Activated CD8-positive, alpha-beta memory T cell treated with anti-CD3 and anti-CD28 coated beads for 4 hours (primary cell): ENCODE results near the gene KCNK1.
"Not testable (repeated sequence)": the region's sequence is repeated elsewhere in the genome, so short reads cannot be mapped to it uniquely, and the experiment has no call there.

ENCODE experiments used
- DNase-seq, 2 donors: peaks; one replicate each; pipeline ENCODE4 v3.0.0-alpha.2; 2020; ENCODE audit warnings: low read depth in 2 of 2

KCNK1 gene

DNA sequence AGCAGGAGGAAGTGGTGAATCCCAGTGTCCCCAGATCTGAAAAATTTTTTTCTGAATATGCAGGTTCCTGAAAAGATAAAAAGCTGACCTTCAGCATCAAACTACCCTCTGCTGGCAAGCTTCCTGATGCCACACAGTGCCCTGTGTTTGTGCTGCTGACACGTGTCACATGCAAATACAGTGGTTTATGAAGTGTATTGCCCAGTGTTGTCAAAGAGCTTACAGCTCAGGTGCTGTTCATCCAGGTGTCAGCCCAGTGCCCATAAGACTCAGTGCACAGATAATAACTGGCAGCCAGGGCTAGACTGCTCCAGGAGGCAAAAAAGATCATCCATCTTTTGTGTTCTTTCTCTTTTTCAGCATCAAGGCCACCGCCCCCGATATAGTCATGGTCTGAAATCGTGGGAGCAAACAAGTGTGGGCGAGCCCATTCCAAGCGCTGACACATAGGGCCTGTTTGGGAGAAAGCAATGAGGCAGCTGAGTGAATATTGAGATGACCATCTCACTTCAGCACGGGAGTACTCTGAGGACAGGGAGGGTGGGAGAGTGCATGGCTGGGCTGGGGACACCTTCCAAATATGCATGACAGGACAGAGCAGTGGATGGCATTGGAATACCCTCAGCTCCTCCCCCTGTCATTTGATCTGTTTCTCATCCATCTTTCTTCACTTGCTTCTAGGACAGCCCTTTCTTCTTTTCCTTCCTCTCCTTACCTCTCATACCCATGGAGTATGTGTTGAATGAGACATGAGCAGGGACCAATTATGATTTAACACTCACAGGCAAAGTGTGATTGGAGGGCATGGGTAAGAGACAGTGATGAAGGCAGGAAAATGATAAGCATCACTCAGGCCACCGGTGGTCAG is 6.4 kb upstream of the KCNK1 start:
- no peak for DNase-seq

DNA sequence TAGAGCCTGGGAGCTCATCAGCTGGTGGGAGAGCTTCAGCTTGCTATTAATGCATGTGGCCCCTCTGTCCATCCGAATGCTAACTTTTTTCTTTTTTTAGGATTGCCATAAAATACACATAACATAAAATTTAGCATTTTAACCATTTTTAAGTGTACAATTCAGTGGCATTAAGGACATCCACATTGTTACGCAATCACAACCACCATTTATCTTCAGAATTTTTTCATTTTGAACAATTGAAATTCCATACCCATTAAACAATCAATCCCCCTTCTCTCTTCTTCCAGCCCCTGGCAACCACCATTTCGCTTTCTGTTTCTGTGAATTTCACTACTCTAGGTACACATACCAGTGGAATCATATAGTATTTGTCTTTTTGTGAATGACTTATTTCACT is 4.9 kb upstream of the KCNK1 start:
- DNase-seq, result no peak

DNA sequence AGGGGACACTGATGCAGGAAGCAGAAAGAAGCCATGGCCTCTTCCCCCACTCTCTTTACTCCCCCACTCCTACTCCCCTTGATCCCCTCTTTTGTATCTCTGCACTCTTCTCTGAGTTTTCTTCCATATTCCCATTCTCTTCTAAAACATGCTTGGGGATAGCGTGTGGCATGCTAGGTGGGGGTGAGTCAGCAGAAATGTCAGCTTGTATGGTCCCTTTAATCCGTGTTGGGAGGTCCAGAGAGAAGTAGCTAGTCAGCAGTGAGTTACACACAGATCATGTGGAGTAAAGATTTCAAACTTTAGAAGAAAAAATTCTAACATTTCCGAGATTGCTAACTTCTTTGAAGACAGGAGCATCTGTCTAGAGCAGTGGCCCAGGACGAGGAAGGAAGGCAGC is 4.0 kb upstream of the KCNK1 start:
- DNase-seq, result no peak

DNA sequence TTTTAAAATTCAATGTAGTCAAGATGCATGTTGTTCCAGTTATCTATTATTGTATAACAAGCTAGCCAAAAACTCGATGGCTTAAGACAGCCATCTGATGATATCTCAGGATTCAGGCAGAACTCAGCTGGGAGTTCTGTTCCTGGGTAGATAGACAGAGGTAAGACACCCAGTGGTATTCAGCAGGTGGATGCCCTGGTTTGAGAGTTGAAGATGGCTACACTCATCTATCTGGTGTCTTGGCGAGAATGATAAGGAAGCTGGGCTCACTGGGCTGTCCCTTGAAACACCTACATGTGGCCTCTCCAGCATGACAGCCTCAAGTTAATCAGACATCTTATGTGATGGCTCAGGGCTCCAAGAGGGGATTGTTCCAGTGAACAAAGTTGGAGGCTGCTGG is 3.3 kb upstream of the KCNK1 start:
- no peak for DNase-seq

DNA sequence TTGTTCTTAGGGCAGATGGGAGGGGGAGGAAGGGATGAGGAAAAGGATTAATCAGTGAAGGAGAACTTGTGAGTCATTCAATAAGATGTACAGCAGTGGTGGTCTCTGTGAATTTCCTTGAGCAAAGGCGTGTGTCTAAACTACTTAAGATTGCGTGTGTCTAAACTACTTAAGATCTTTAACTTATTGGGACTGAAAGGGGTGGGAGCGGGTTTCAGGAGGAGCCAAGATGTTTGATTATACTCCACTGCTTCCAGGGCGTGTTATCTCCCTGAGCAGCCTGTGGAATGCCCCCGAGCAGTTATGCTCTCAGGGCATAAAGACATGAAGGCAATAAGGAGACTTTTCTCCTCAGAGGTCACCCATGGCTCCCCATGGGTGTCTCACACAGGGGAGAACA is 2.5 kb upstream of the KCNK1 start:
- not testable (repeated sequence) for DNase-seq

DNA sequence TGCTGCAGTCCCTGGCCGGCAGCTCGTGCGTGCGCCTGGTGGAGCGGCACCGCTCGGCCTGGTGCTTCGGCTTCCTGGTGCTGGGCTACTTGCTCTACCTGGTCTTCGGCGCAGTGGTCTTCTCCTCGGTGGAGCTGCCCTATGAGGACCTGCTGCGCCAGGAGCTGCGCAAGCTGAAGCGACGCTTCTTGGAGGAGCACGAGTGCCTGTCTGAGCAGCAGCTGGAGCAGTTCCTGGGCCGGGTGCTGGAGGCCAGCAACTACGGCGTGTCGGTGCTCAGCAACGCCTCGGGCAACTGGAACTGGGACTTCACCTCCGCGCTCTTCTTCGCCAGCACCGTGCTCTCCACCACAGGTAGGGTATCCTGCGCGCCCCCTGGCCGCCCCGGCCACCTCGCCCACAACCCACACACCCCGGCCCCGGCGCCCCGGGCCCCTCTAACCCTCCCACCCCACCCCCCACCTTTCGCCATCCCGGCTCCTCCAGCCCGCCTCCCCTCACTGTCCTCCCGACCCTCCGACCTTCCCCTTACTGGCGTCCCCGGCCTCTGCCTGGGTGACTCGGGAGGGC is 352 bp downstream of the KCNK1 start:
- no peak for DNase-seq

DNA sequence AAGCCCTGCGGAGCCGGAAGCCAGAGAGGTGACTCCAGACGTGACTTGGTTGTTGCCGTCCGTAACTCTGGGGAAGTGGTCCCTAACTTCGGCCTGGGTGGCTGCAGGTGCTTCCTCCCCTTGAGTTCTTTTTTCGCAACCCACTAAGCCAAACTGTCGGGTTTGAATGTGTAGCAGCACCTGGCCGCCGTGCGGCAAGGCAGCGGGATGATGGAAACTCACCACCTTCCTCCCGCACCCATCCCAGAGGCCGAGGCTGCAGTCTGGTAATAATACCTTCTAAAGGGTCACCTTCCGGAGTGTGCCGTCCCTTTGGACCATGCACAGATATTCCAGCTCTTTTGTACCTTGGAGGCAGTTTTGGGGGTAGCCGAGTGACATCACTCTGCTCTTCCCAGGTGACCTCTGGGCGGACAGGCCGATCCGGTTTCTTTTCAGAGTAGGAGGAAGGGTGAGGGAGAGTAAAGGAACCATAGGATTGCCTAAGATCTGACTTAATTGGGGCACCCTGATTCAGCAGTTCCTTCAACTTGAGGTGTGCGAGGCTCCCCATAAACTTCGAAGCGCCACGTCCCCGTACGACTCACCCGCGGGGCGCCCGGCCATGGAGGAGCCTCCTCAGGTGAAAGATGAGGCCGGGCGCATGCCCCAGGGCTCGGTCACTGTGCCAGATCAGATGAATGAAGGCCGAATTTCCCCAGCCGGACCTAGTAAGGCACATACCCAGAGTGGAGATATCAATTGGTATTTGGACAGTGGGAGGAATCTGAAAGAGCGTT is 1.0 kb downstream of the KCNK1 start:
- DNase-seq, result no peak

DNA sequence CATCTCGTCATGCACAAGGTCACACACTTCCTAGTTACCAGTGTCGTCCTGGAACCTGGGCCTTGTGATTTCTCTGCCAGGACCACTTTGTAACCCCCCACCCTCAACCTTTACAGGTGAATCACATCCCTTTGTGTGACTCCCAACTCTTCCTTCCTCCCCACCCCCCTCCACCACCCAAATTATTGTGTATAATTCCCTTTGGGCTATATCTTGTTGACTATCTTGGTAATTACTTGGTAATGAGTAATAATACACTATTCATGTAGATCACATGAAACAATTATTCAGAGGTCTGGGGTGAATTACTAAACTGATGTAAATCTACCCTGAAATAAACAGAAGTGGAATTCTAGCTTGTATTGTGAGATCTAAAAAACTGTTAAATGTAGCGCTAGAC is 1.7 kb downstream of the KCNK1 start:
- no peak for DNase-seq

DNA sequence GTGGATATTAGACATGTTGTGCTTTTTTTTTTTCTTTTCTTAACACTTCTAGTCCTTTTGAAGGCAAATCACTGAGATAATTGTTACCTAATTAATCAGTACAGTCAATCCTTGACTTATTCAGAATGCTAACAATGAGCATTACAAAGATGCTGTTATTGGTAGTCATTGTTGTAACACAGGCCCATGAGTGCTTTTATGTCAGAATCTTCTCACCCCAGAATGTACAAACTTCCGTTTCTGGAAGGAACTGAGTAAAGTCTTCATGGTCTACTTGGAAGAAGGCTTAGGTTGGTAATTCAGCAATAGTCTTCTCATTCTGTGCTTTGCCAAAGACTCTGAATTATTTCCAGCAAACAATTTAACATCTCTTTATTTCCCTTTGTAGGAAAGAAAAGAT is 3.1 kb downstream of the KCNK1 start:
- no peak for DNase-seq

DNA sequence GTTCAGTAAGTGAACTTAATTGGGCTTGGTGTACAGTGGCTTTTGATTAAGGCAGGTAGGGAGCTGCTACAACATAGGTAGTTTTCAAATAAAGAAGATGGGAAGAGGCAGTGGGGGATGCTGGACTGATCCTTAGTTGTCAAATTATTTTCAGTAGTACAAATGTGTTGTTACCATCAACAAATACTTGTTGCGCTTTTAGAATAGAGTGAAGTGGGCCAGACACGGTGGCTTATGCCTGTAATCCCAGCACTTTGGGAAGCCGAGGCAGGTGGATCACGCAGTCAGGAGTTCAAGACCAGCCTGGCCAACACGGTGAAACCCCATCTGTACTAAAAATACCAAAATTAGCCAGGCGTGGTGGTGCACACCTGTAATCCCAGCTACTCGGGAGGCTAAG is 5.5 kb downstream of the KCNK1 start:
- not testable (repeated sequence) for DNase-seq

DNA sequence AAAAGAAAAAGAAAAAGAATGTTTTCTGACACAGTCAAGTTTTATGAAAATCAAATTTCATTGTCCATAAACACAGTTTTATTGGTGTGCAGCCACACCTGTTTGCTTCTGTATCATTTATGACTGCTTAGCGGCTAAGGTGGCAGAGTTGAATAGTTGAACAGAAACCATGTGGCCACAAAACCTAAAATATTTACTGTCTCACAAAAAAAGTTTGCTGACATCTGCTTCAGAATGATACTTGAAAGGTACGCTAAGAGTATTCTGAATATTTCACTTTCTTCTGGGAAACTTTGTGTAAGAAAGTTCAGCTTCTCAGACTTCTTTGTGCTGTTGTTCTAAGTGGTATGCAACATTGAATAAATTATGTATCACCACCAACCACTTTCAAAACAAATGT is 6.2 kb downstream of the KCNK1 start:
- DNase-seq, result no peak

DNA sequence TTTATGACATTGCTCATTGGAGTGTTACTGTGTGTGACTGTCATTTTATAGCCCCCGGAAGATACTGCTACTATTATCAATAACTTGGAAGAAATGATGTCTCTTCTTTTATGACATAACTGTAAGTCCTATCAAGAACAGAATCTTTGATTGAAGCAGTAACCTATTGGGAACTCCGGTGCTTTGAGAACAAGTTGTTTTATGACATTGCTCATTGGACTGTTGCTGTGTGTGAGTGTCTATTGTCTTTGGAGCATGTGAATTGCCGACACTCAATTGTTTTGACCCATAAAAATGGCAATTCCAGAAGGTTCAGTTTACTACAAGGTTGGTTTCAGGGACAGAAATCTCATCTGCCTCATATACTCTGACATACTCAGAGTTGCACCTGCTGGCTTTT is 8.0 kb downstream of the KCNK1 start:
- no peak for DNase-seq

DNA sequence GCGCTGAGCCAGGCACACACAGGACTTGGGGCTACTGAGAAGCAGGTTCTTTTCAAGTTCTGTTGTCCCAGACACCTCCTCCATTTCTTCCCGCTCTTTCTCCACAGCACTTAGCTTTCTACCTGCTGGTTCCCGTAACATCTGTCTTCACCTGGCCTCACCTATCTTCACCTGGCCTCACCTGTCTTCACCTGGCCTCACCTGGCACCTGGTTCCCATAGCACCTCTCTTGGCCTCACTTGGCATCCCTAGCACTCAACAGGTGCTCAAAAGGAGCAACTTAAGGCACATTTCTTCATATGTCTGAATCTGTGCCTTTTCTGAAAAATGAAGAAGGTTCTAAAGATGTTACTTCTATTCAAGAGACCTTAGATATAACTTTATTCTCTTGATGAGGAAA is 10.4 kb downstream of the KCNK1 start:
- DNase-seq, result no peak

DNA sequence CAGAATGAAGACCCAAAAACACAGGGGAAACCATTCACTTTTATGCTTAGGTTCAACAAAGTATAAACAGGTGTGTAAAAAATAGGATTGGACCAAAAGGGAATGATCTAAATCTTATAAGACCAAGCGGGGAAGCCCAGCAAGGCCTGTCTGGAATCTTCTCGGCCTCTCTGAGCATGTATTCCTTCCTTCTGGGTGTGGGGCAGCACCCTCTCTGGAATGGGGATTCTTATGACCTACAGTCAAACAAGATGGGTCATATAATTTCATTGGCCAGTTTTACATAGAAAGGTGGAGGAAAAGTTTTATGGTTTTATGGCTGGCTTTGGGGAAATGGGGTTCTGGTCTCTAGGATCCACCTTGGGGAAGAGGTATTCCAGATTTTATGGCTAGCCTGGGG is 11.2 kb downstream of the KCNK1 start:
- DNase-seq, result no peak

DNA sequence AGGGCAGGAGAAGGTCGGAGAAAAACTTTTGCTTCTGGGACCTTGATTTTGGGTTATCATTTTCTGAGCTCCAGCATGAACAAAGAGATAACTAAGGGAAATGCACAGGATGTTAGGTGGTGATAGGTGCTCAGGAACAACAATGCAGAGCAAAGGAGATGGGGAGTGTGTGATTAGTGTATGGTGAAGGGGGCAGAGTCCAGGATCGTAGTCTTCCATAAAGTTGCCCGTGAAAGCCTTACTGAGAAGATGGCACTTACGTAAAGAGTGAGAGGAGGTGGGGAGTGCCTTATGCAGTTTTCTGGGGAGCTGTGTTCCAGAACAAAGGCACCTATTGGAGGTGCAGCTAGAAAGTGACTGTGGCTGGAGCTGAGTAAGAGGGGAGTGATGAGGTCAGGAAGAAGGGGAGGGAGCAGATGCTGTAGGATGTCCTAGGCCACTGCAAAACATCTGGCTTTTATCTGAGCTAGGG is 11.6 kb downstream of the KCNK1 start:
- DNase-seq, result no peak

DNA sequence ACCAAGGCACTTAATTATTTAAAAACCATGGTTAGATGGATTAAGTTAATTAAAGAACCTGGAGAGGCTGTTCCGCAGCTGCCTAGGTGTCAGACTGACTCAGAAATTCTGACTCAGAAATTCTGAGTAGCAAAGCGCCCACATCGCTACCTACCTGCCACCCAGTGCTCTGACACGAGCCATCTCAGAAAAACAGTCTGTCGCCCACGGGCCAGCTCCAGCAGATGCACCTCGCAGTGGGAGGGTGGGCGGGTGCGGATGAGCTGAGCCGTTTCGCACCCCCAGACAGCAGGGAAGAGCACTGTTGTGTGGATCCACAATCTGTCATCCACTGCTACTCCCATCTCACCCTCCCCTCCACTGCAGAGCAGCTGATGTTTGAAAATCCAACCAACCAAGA is 13.5 kb downstream of the KCNK1 start:
- DNase-seq, result peak in 1 of 2 donors; percentile 31

DNA sequence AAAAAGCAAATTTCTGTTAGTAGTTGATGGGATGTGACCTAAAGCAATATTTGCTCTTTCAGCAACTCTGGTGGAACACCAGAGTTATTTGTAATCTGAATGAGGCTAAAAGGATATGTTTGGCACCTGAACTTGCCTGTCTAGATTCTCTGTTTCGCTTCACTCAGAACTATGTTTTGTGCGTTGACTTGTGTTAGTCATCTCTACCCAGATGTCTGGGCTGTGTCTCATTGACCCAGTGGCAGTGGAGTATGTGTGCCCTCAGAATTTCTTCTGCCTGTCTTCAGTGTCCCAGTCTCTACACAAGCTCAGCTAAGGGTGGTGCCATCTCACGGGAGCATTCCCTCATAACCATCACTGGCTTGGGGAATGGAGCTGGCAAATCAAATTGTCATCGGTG is 13.9 kb downstream of the KCNK1 start:
- no peak for DNase-seq

DNA sequence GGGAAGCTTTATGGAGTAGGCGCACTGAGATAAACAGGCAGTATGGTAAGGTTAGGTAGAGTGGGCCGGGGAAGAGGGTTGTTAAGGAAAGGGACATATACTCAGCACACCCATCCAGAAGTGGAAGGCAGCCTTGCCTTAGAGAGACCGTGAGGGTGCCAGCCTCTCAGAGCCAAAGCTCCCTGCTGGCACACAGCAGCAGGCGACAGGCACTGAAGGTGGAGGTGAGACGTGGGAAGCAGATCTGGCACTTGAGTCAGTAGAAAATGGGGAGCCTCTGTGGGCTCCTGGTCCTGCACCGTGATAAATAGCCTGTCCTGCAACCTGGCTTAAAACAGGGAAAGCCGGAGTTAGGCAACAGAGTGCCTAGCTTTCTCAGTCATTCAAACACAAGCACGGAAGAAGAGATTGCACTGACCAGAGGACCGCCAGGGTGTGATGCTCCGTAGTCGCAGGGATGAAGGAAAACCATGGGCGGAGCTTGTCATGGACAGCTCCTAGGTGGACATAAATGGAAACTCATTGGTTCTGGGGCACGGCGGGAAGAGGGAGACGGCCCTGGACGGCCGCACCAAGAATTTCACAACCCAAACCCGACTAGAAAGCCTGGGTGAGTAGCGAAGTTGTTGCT is 15.5 kb downstream of the KCNK1 start:
- no peak for DNase-seq

DNA sequence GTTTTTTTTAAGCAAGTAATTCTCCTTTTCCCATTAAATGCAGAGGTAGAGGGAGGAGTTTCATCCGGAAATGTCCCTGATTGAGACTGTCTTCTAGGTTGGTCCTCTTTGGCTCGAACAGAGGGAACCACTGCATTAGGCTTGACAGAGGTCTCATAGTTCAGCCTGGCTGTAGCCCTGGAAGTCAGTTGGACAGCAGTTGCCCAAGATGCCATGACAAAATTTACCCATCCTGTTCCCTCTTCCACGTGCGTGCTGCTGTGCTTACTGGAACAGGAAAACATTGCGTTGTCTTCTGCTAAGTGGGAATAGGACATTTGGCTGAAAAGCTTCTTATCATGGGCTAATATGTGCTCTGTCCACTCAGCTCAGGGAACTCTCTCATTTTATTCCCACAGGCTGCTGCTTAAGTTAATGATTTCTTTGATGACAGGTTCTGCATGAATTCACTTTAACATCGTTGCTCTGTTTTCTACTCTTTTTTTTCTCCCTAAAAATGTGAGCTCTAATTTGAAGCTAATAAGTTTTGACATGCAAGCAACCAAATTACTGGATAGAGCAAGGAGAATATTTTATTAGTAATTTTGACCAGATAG is 18.0 kb downstream of the KCNK1 start:
- DNase-seq, result no peak

DNA sequence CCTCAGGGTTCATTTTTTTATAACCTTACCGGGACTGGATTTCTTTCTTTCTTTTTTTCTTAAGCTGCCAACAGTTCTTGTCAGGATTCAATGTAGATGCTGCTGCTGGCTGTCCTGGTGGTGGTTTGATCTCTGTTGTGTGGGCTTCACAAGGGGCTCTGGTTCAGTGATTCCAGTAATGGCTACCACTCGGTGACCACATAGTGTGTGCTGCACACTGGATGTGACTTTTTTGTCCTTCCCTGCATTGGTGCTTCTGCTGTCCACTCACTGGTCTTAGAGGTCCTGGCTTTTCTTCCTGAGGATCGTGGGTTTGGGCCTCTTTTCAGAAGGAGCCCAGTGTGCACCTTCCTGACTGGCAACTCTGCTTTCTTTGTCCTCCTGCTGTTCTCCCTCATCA is 18.5 kb downstream of the KCNK1 start:
- no peak for DNase-seq

DNA sequence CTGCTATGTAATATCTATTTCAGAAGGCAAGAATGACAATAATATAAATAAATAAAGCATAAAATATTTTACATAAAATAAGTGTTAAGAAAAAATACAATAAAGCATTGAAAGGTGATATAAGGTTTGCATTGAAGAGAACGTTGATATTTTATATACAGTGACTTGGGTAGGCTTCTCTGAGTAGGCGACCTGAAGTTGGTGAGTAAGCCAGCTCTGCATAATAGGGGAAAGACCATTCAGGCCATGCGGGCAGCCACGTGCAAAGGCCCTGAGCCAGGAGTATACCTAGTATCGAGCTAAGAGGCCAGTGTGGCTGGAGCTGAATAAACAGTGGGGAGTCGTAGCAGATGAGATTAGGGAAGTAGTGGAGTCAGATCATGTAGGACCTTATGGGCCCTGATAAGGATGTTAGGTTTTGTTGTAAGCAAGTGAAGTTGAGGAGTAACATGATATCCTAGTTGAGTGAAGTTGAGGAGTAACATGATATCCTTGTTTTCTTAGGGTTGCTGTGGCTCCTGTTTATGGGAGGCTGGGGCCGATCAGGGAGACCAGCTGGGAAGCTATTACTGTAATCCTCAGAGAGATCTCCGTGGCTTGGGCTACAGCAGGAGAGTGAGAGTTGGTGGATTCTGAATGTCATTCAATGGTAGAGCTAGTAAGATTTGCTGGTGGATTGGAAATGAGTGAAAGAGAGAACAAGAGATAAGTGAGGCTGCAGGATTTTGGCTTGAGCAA is 22.0 kb downstream of the KCNK1 start:
- no peak for DNase-seq
